ENCODE data around the gene MICU1. TPM values are rescaled to one million over a fixed set of nuclear protein-coding genes. Genes with fewer than 3 reads are reported as not detected.

MICU1 gene
- total and polyA plus RNA-seq, 2 of the 13 experiments (the other 11 are each of a cell fraction or from before 2014, with no cell fraction given): 32.5 to 56.1 TPM

- TF ChIP-seq FOXO4 (CRISPR knock-in tag; conservative IDR thresholded peaks at IDR 0.05): no peak
- no peak for TF ChIP-seq ZNF382 (CRISPR knock-in tag; IDR thresholded peaks at IDR 0.05; ENCODE audit: borderline replicate concordance)
- TF ChIP-seq FOXP4 (CRISPR knock-in tag; IDR thresholded peaks at IDR 0.05): peak; percentile 56; the same call in 1 of the 2 replicates
- TF ChIP-seq ZNF704 (CRISPR knock-in tag; IDR thresholded peaks at IDR 0.05; ENCODE audit: borderline replicate concordance): 0 out of 2 replicates have a peak, but pooled peaks have one; percentile 69
- peak; percentile 33; the same call in 1 of the 2 replicates for TF ChIP-seq KMT2A (CRISPR knock-in tag; IDR thresholded peaks at IDR 0.05)
- TF ChIP-seq NR2F2 (IDR thresholded peaks at IDR 0.05; ENCODE audit: borderline replicate concordance, low read depth): peak; percentile 35; the same call in 1 of the 2 replicates
- peak; percentile 79 for TF ChIP-seq ZNF792 (CRISPR knock-in tag; IDR thresholded peaks at IDR 0.05)
- no peak for TF ChIP-seq ZNF512 (CRISPR knock-in tag; IDR thresholded peaks at IDR 0.05)
- TF ChIP-seq TCF12 (IDR thresholded peaks at IDR 0.05): no peak
- 0 out of 2 replicates have a peak, but pooled peaks have one; percentile 33 for TF ChIP-seq TCF12 (CRISPR knock-in tag; IDR thresholded peaks at IDR 0.05)
- peak; percentile 85 for TF ChIP-seq ZNF556 (CRISPR knock-in tag; IDR thresholded peaks at IDR 0.05; ENCODE audit: borderline replicate concordance)
- TF ChIP-seq HNF4A (CRISPR knock-in tag; IDR thresholded peaks at IDR 0.05): peak; percentile 6; the same call in 1 of the 2 replicates
- TF ChIP-seq ZNF629 (CRISPR knock-in tag; conservative IDR thresholded peaks at IDR 0.05): no peak; the same call in 1 of the 2 replicates
- peak; percentile 92 for TF ChIP-seq ZNF567 (CRISPR knock-in tag; IDR thresholded peaks at IDR 0.05; ENCODE audit: borderline replicate concordance)
- peak; percentile 41; the same call in 1 of the 2 replicates for TF ChIP-seq SKIL (CRISPR knock-in tag; IDR thresholded peaks at IDR 0.05; ENCODE audit: borderline replicate concordance)
- TF ChIP-seq BRCA1 (CRISPR knock-in tag; IDR thresholded peaks at IDR 0.05): no peak
- TF ChIP-seq ZNF652 (CRISPR knock-in tag; IDR thresholded peaks at IDR 0.05; ENCODE audit: borderline replicate concordance, low read depth): no peak
- TF ChIP-seq MIXL1 (CRISPR knock-in tag; IDR thresholded peaks at IDR 0.05): peak; percentile 71
- TF ChIP-seq E2F1 (CRISPR knock-in tag; IDR thresholded peaks at IDR 0.05): peak; percentile 69; the same call in 1 of the 2 replicates
These were observed 271.3 kb downstream of the MICU1 start, which contains the start of gene DNAJB12 (continued) for GRCh38 chr10:72354356-72355213.

Measured in HepG2 (cell line).